A673 (cell line): ENCODE measurements around the gene KCNIP4. TPM values are rescaled to one million over a fixed set of nuclear protein-coding genes. Genes with fewer than 3 reads are reported as not detected.

Experiments
- BruUV-seq: library from RNA; stranded (reverse); fragments of 400-500 nt; replicated peaks from 2 replicates; lab custom pipeline; 2021; lab: Mats Ljungman, UMichigan
- CTCF ChIA-PET: fragments of 300-600 bp; sonication (Branson Sonifier 250); formaldehyde crosslinking; loops from one replicate; lab custom pipeline; 2022; ENCODE audit warnings: antibody characterized with exemption; lab: Charles Lee
- POLR2A ChIA-PET: fragments of 300-600 bp; sonication (Branson Sonifier 250); formaldehyde crosslinking; loops from one replicate; lab custom pipeline; 2022; ENCODE audit warnings: antibody characterized with exemption; ENCODE audit not compliant: low non-redundant PET; lab: Charles Lee
- DNase-seq: peaks from one replicate; pipeline ENCODE4 v3.0.0-alpha.2; 2015; ENCODE audit warnings: low spot score
- H3K27ac ChIP-seq: fragments of 200-600 bp; sonication (generic); 2 replicates; pipeline ENCODE4 v1.5.1; 2016; ENCODE audit warnings: mixed run types, low read depth, mild to moderate bottlenecking, mixed read lengths, antibody characterized with exemption, low read length; ENCODE audit not compliant: poor library complexity, severe bottlenecking
- H3K27me3 ChIP-seq: fragments of 200-600 bp; sonication (generic); replicated peaks from 2 replicates; pipeline ENCODE4 v1.6.1; 2017; ENCODE audit warnings: mixed run types, low read depth, mild to moderate bottlenecking, mixed read lengths, antibody characterized with exemption, low read length; ENCODE audit not compliant: insufficient read depth, poor library complexity
- H3K36me3 ChIP-seq: fragments of 200-600 bp; sonication (generic); 2 replicates; pipeline ENCODE4 v1.6.1; 2016; ENCODE audit warnings: mixed run types, mild to moderate bottlenecking, mixed read lengths, antibody characterized with exemption, low read length; ENCODE audit not compliant: insufficient read depth, poor library complexity, severe bottlenecking
- H3K4me1 ChIP-seq: fragments of 200-600 bp; sonication (generic); 2 replicates; pipeline ENCODE4 v1.6.1; 2017; ENCODE audit warnings: mixed run types, mild to moderate bottlenecking, mixed read lengths, antibody characterized with exemption, low read length; ENCODE audit not compliant: insufficient read depth, poor library complexity, severe bottlenecking
- H3K4me3 ChIP-seq: fragments of 200-600 bp; sonication (generic); 2 replicates; pipeline ENCODE4 v1.5.1; 2016; ENCODE audit warnings: low read depth, mixed run types, mild to moderate bottlenecking, mixed read lengths, low read length; ENCODE audit not compliant: poor library complexity, severe bottlenecking
- H3K9me3 ChIP-seq: fragments of 200-600 bp; sonication (generic); 2 replicates; pipeline ENCODE4 v1.6.1; 2016; ENCODE audit warnings: mixed run types, low read depth, mild to moderate bottlenecking, mixed read lengths, antibody characterized with exemption, low read length; ENCODE audit not compliant: poor library complexity, severe bottlenecking
- CTCF ChIP-seq: fragments of 300-800, 200-600 bp; sonication (generic); conservative IDR thresholded peaks from 2 replicates; pipeline ENCODE4 v1.5.1; 2017; ENCODE audit warnings: low read depth, mild to moderate bottlenecking, antibody characterized with exemption, low read length, moderate library complexity, mixed read lengths
- EZH2 ChIP-seq: fragments of 200-600 bp; sonication (generic); IDR thresholded peaks from 2 replicates; pipeline ENCODE4 v1.6.1; 2017; ENCODE audit warnings: borderline replicate concordance, low read depth, mild to moderate bottlenecking, mixed read lengths, antibody characterized with exemption, low read length; ENCODE audit not compliant: poor library complexity, severe bottlenecking
- intact Hi-C: fragments of 100-400 bp; cut with micrococcal nuclease; formaldehyde crosslinking; loops from one replicate; pipeline ENCODE4 v1.10.0; 2022; ENCODE audit not compliant: unreplicated experiment
- total RNA-seq: library from RNA; stranded (reverse); gene quantifications from 2 replicates; pipeline ENCODE4 v1.2.3, GENCODE V29; 2021

KCNIP4 gene
- total RNA-seq, 1 experiment from 2014 or later, result not detected

GRCh38 chr4:20881658-20882057 is 1066.9 kb downstream of the KCNIP4 start:
- CTCF ChIA-PET, result no interaction called here
- intact Hi-C loops, result no loop called here
- POLR2A ChIA-PET, result no interaction called here
- BruUV-seq, result no TSS peak
- DNase-seq, result no peak
- TF ChIP-seq CTCF, result no peak
- TF ChIP-seq EZH2, result no peak
- H3K27me3 ChIP-seq, result peaks cover 38% of the 10 kb centered on the region
- H3K9me3 ChIP-seq, result no peaks in the 10 kb centered on the region
- H3K27ac ChIP-seq, result no peak overlapping the region
- H3K4me1 ChIP-seq, result no peaks in the 10 kb centered on the region
- H3K36me3 ChIP-seq, result no peaks in the 10 kb centered on the region
- no peak overlapping the region for H3K4me3 ChIP-seq

GRCh38 chr4:20878806-20879205 is 1069.8 kb downstream of the KCNIP4 start:
- no peaks in the 10 kb centered on the region for H3K36me3 ChIP-seq
- no peak overlapping the region for H3K4me3 ChIP-seq
- H3K27me3 ChIP-seq, result peaks cover 51% of the 10 kb centered on the region
- BruUV-seq, result no TSS peak
- H3K27ac ChIP-seq, result no peak overlapping the region
- no peaks in the 10 kb centered on the region for H3K4me1 ChIP-seq
- intact Hi-C loops, result no loop called here
- no peaks in the 10 kb centered on the region for H3K9me3 ChIP-seq
- TF ChIP-seq EZH2, result no peak
- no peak for TF ChIP-seq CTCF
- DNase-seq, result peak; percentile 15
- POLR2A ChIA-PET, result no interaction called here
- CTCF ChIA-PET, result no interaction called here

GRCh38 chr4:20870436-20870835 is 1078.1 kb downstream of the KCNIP4 start:
- no peaks in the 10 kb centered on the region for H3K36me3 ChIP-seq
- no peak for TF ChIP-seq CTCF
- TF ChIP-seq EZH2, result no peak
- CTCF ChIA-PET, result no interaction called here
- intact Hi-C loops, result no loop called here
- DNase-seq, result peak; percentile 81
- no TSS peak for BruUV-seq
- no peaks in the 10 kb centered on the region for H3K9me3 ChIP-seq
- no peak overlapping the region for H3K4me3 ChIP-seq
- H3K27ac ChIP-seq, result no peak overlapping the region
- peaks cover 5% of the 10 kb centered on the region for H3K4me1 ChIP-seq
- peaks cover 59% of the 10 kb centered on the region for H3K27me3 ChIP-seq
- POLR2A ChIA-PET, result no interaction called here
